ENCODE data around the gene NELFB. TPM values are rescaled to one million over a fixed set of nuclear protein-coding genes. Genes with fewer than 3 reads are reported as not detected.

NELFB gene
- polyA plus RNA-seq, 3 donors, result 17.3 to 44.2 (median 18.8) TPM

GRCh38 chr9:137229903-137230704 lies 25.0 kb upstream of the NELFB start:
- H4K20me1 ChIP-seq (ENCODE audit: insufficient read depth, low read length), result no peaks in the 10 kb centered on the region

More at GRCh38 chr9:137229903-137230704, 25.0 kb upstream of the NELFB start:
- H3K36me3 Mint-ChIP-seq, result no peaks in the 10 kb centered on the region
- Histone ChIP-seq H3K4me3 (replicated peaks in 1 of 3; ENCODE audit: low read depth in 2 of 3, low read length in 3 of 3) (no peak overlapping the region), H3K4me1 (ENCODE audit: control insufficient read depth in 1 of 2, insufficient read depth in 2 of 2, low read length in 2 of 2) (peaks cover 3% of the 10 kb centered on the region in 2 donors), H3K9ac (ENCODE audit: insufficient read depth, low read length, poor library complexity, severe bottlenecking) (no peak overlapping the region), H3K79me2 (ENCODE audit: insufficient read depth, low read length) (no peaks in the 10 kb centered on the region), H2AFZ (ENCODE audit: insufficient read depth, low read depth, low read length, poor library complexity, severe bottlenecking) (no peak overlapping the region), H3K36me3 (replicated peaks in 1 of 2; ENCODE audit: control insufficient read depth in 1 of 2, insufficient read depth in 2 of 2, low read length in 2 of 2) (no peaks in the 10 kb centered on the region), H3K27me3 (ENCODE audit: control insufficient read depth in 2 of 2, insufficient read depth in 2 of 2, low read length in 2 of 2) (peaks cover 0 to 9% of the 10 kb centered on the region in 2 donors), H3K9me3 (replicated peaks in 1 of 2; ENCODE audit: control insufficient read depth in 1 of 2, insufficient read depth in 1 of 2, low read length in 2 of 2) (no peaks in the 10 kb centered on the region), H3K4me2 (replicated peaks; ENCODE audit: extremely low read depth, low read length, poor library complexity, severe bottlenecking) (no peak overlapping the region), H3K27ac (ENCODE audit: low read depth in 1 of 2, low read length in 2 of 2) (no peak overlapping the region)
- H3K27me3 Mint-ChIP-seq (ENCODE audit: low read depth in 3 of 3), result peaks cover 2 to 45% (median 9%) of the 10 kb centered on the region in 3 donors
- TF ChIP-seq CTCF (IDR thresholded peaks at IDR 0.05), result no peak
- no peak for DNase-seq
- no peak overlapping the region for H3K4me3 Mint-ChIP-seq
- no peak overlapping the region for H3K27ac Mint-ChIP-seq
- 58% methylated on average over 14 of the region's 31 CpGs for WGBS (ENCODE audit: insufficient coverage)
- intact Hi-C loops (cut with micrococcal nuclease), result loop anchor here in 1 of 2 donors (5.0 kb wide), 1 partner anchor 113 kb away; no protein-coding TSS in a partner anchor
- H3K9me3 Mint-ChIP-seq, result peaks cover 0 to 4% (median 0%) of the 10 kb centered on the region in 7 donors
- H3K4me1 Mint-ChIP-seq, result peaks cover 5% of the 10 kb centered on the region
